GM23248 (cell line): ENCODE measurements around the gene HNRNPA2B1. TPM values are rescaled to one million over a fixed set of nuclear protein-coding genes. Genes with fewer than 3 reads are reported as not detected.

ENCODE experiments used
- DNase-seq: peaks from one replicate; pipeline ENCODE4 v3.0.0-alpha.2; 2015
- H2AFZ ChIP-seq: fragments of 200-600 bp; sonication (generic); 2 replicates; pipeline ENCODE4 v1.6.1; 2016; ENCODE audit warnings: antibody characterized with exemption
- H3F3A ChIP-seq: fragments of 200-600 bp; sonication (generic); 2 replicates; pipeline ENCODE4 v1.6.1; 2016; ENCODE audit warnings: mild to moderate bottlenecking, antibody characterized with exemption, mixed run types; ENCODE audit not compliant: insufficient read depth
- H3K27ac ChIP-seq: fragments of 200-600 bp; sonication (generic); 2 replicates; pipeline ENCODE4 v1.5.1; 2016; ENCODE audit warnings: mild to moderate bottlenecking
- H3K27me3 ChIP-seq: fragments of 200-600 bp; sonication (generic); replicated peaks from 2 replicates; pipeline ENCODE4 v1.6.1; 2016; ENCODE audit warnings: mild to moderate bottlenecking; ENCODE audit not compliant: insufficient read depth
- H3K36me3 ChIP-seq: fragments of 200-600 bp; sonication (generic); 2 replicates; pipeline ENCODE4 v1.6.1; 2016; ENCODE audit warnings: low read depth, mild to moderate bottlenecking
- H3K4me1 ChIP-seq: fragments of 200-600 bp; sonication (generic); 2 replicates; pipeline ENCODE4 v1.6.1; 2016; ENCODE audit warnings: mild to moderate bottlenecking; ENCODE audit not compliant: insufficient read depth
- H3K4me2 ChIP-seq: fragments of 200-600 bp; sonication (generic); one replicate; pipeline ENCODE4 v1.6.1; 2016; ENCODE audit warnings: mild to moderate bottlenecking; ENCODE audit not compliant: unreplicated experiment
- H3K4me3 ChIP-seq: fragments of 200-600 bp; sonication (generic); 2 replicates; pipeline ENCODE4 v1.5.1; 2016; ENCODE audit warnings: mild to moderate bottlenecking
- H3K79me2 ChIP-seq: fragments of 200-600 bp; sonication (generic); 2 replicates; pipeline ENCODE4 v1.6.1; 2016; ENCODE audit warnings: mild to moderate bottlenecking; ENCODE audit not compliant: insufficient read depth
- H3K9ac ChIP-seq: fragments of 200-600 bp; sonication (generic); 2 replicates; pipeline ENCODE4 v1.6.1; 2016; ENCODE audit warnings: mild to moderate bottlenecking
- H3K9me2 ChIP-seq: fragments of 200-600 bp; sonication (generic); 2 replicates; pipeline ENCODE4 v1.6.1; 2016; ENCODE audit warnings: mixed run types, mild to moderate bottlenecking, moderate library complexity; ENCODE audit not compliant: insufficient read depth
- H3K9me3 ChIP-seq: fragments of 200-600 bp; sonication (generic); one replicate; pipeline ENCODE4 v1.6.1; 2017; ENCODE audit warnings: low read depth
- H4K20me1 ChIP-seq: fragments of 200-600 bp; sonication (generic); 2 replicates; pipeline ENCODE4 v1.6.0; 2016; ENCODE audit not compliant: insufficient read depth
- EZH2 ChIP-seq: fragments of 200-600 bp; sonication (generic); IDR thresholded peaks from 2 replicates; pipeline ENCODE4 v1.6.1; 2018; ENCODE audit warnings: antibody characterized with exemption, mild to moderate bottlenecking; ENCODE audit not compliant: insufficient read depth, poor library complexity, severe bottlenecking
- EZH2phosphoT487 ChIP-seq: fragments of 200-600 bp; sonication (generic); IDR thresholded peaks from 2 replicates; pipeline ENCODE4 v1.6.1; 2018; ENCODE audit warnings: antibody characterized with exemption, moderate library complexity, mild to moderate bottlenecking, low read depth; ENCODE audit not compliant: insufficient read depth
- WGBS, 2 experiments: methylation state at CpG; one replicate each; pipeline ENCODE4 v1.1.6; 2015 to 2017; ENCODE audit warnings: low lambda C conversion rate in 2 of 2, low coverage in 1 of 2; ENCODE audit errors: missing lambda C conversion rate in 2 of 2; 5-methylcytosine and 5-hydroxymethylcytosine counted together
- in situ Hi-C: fragments of 300-500 bp; cut with MboI; formaldehyde crosslinking; loops from 2 replicates; pipeline ENCODE4 v1.15.0; 2020
- polyA plus RNA-seq: library from polyadenylated mRNA; unstranded; fragments of >200 nt; fragmentation: Nextera tagmentation; extraction: Ambion mirVana; gene quantifications from 2 replicates; pipeline ENCODE4 v1.2.1, GENCODE V29; 2016
- total RNA-seq: library from RNA; depleted of rRNA; stranded (reverse); fragments of >200 nt; shearing (Covaris generic); gene quantifications from 2 replicates; pipeline ENCODE4 v1.2.3, GENCODE V29; 2014; rRNA removed

The HNRNPA2B1 gene
- total RNA-seq = 125 and 134 TPM in 2 replicates
- 493 and 529 TPM in 2 replicates for polyA plus RNA-seq

DNA sequence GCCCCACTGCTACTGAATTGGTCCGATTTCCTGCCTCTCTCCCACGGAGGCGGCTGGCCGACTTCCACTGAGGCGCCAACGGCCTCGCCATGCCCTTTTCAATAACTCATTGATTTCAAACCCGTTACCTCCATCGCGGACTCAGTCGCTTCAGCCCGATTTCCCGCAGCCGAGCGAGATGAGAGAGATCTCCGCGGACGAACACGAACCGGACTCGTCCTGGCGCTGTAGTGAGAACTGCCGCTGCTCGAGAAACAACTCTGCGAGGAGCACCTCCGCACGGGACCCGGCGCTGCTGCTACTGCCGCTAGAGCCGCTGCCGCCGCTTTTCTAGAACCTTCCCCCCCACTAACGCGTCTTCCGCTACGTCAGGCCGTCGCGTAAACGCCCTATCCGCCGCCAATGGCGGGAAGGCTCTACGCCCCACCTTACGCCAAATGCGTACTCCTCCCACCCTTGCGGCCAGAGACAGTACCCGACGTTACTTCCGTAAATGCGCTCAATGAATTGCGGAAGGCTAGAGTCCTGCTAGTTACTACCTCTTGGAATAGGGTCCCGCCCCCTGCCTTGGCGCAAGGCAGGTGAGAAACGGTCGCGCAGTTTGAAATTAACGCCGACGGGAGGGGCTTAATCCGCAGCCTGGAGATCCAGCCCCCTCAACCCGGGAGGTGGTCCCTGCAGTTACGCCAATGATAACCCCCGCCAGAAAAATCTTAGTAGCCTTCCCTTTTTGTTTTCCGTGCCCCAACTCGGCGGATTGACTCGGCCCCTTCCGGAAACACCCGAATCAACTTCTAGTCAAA, at the start of gene HNRNPA2B1:
Gene HNRNPA2B1 (minus strand): TSS at position 303 of the 803 bp plus-strand sequence. CDS start 169 bp downstream, at position 134.
- Histone ChIP-seq H3K9ac (peak within 1 kb of the TSS; percentile 100), H3K4me2 (peak within 1 kb of the TSS; percentile 90), H3K4me3 (peak within 1 kb of the TSS; percentile 86), H4K20me1 (peaks cover 56% of the 10 kb centered on the region), H3K4me1 (peaks cover 48% of the 10 kb centered on the region), H2AFZ (peak within 1 kb of the TSS; percentile 64), H3K9me2 (no peaks in the 10 kb centered on the region), H3K27me3 (no peaks in the 10 kb centered on the region), H3F3A (peaks cover 47% of the 10 kb centered on the region), H3K36me3 (peaks cover 41% of the 10 kb centered on the region), H3K27ac (peak within 1 kb of the TSS; percentile 95), H3K9me3 (no peaks in the 10 kb centered on the region), H3K79me2 (peaks cover 90% of the 10 kb centered on the region)
- peak; percentile 97 for DNase-seq
- in situ Hi-C loops = no loop called here
- WGBS, 2 experiments = 1% methylated on average over 70 to 71 of the region's 71 CpGs
- TF ChIP-seq EZH2phosphoT487 (no peak), EZH2 (no peak)

DNA sequence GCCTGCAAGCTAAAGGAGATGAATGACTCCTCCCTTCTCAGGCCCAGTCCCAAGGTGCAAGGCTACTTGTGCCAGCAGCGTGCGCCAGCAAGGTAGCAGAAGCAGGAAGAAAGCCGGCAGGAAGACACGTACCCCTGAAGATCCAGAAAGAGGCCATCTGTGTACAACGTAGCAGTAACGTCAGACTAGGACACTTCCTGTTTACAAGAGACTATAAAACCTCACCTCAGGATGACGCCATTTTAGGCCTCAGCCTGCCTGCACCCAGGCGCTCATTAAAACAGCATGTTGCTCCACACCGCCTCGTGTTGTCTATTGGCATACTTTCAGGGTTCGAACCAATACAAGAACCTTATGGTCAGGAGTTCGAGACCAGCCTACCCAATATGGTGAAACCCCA, 49.7 kb upstream of the HNRNPA2B1 start:
- no peak for DNase-seq
- Histone ChIP-seq H3K9me2 (no peaks in the 10 kb centered on the region), H3K9ac (no peak overlapping the region), H3K27ac (no peak overlapping the region), H3K4me1 (no peaks in the 10 kb centered on the region), H3K27me3 (no peaks in the 10 kb centered on the region), H2AFZ (no peak overlapping the region), H3K4me2 (no peak overlapping the region), H3K36me3 (no peaks in the 10 kb centered on the region), H3K4me3 (no peak overlapping the region), H3K79me2 (no peaks in the 10 kb centered on the region), H3F3A (no peaks in the 10 kb centered on the region), H3K9me3 (no peaks in the 10 kb centered on the region), H4K20me1 (no peaks in the 10 kb centered on the region)
- WGBS, 2 experiments = 67 to 71% methylated on average over 12 of the region's 12 CpGs
- in situ Hi-C loops = no loop called here
- TF ChIP-seq EZH2phosphoT487 = no peak
- TF ChIP-seq EZH2 = no peak

DNA sequence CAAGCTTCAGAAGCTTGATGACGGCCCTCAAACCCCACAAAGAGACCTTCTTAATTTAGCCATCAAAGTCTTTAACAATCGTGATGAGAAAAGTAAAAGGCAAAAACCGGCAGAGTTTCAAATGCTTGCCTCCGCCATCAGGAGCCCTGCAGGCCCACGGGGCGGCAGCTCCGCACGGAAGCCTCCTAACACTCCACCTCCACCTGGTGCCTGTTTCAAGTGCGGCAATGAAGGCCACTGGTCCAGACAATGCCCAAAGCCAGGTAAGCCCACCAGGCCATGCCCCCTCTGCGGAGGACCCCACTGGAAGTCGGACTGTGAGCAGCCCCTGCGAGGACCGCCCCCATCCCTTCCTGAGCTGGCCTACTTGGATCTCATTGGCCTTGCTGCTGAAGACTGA, 44.6 kb upstream of the HNRNPA2B1 start:
- Histone ChIP-seq H3K4me1 (no peaks in the 10 kb centered on the region), H3K27ac (no peak overlapping the region), H3K79me2 (no peaks in the 10 kb centered on the region), H3K4me2 (no peak overlapping the region), H4K20me1 (no peaks in the 10 kb centered on the region), H3K9me3 (no peaks in the 10 kb centered on the region), H3K4me3 (no peak overlapping the region), H3F3A (no peaks in the 10 kb centered on the region), H2AFZ (no peak overlapping the region), H3K27me3 (no peaks in the 10 kb centered on the region), H3K9me2 (no peaks in the 10 kb centered on the region), H3K36me3 (no peaks in the 10 kb centered on the region), H3K9ac (no peak overlapping the region)
- WGBS, 2 experiments = 70 to 72% methylated on average over 13 of the region's 13 CpGs
- no peak for DNase-seq
- TF ChIP-seq EZH2phosphoT487 = no peak
- TF ChIP-seq EZH2 = no peak
- in situ Hi-C loops = no loop called here

DNA sequence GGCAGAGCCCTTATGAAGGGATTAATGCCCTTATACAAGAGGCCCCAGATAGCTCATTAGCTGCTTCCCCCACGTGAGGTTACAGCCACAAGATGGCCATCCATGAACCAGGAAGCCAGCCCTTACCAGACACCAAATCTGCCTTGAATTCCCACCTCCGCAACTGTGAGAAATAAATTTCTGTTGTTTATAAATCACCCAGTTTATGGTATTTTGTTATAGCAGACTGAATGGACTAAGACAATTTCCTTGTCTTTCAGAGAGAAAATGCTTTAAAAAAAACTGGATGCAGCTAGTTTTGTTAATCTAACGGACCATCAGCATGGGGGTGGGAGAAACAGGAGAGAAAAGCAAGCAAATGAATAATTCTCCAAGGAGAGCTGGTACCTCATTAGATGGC, 37.5 kb upstream of the HNRNPA2B1 start:
- Histone ChIP-seq H4K20me1 (no peaks in the 10 kb centered on the region), H3K9me3 (no peaks in the 10 kb centered on the region), H3K27me3 (no peaks in the 10 kb centered on the region), H3K9me2 (no peaks in the 10 kb centered on the region), H3K4me3 (no peak overlapping the region), H2AFZ (no peak overlapping the region), H3K4me2 (no peak overlapping the region), H3K9ac (no peak overlapping the region), H3K4me1 (no peaks in the 10 kb centered on the region), H3K79me2 (no peaks in the 10 kb centered on the region), H3K36me3 (no peaks in the 10 kb centered on the region), H3F3A (no peaks in the 10 kb centered on the region), H3K27ac (no peak overlapping the region)
- 48 to 59% methylated on average over 3 of the region's 3 CpGs for WGBS, 2 experiments
- in situ Hi-C loops = no loop called here
- TF ChIP-seq EZH2phosphoT487 (no peak), EZH2 (no peak)
- no peak for DNase-seq
